Uterus (tissue), 4 donors: ENCODE data around the gene TRIP4. TPM values are rescaled to one million over a fixed set of nuclear protein-coding genes. Genes with fewer than 3 reads are reported as not detected.

Source experiments
- DNase-seq, 2 donors: peaks; one replicate each; pipeline ENCODE4 v3.0.0-alpha.2; 2019 to 2020
- H3K27ac ChIP-seq, 2 donors: fragments of 200-600 bp; sonication (generic); 1 replicate in 1 of 2; 2 replicates in 1 of 2; pipeline ENCODE4 v1.5.1; 2016 to 2018
- H3K27me3 ChIP-seq, 2 donors: fragments of 200-600 bp; sonication (generic); one replicate each; pipeline ENCODE4 v1.5.1; 2018 to 2019; ENCODE audit warnings: control low read depth in 1 of 2
- H3K36me3 ChIP-seq, 2 donors: fragments of 200-600 bp; sonication (generic); one replicate each; pipeline ENCODE4 v1.5.1; 2019; ENCODE audit warnings: control low read depth in 1 of 2
- H3K4me1 ChIP-seq, 2 donors: fragments of 200-600 bp; sonication (generic); one replicate each; pipeline ENCODE4 v1.5.1; 2018 to 2019; ENCODE audit warnings: control low read depth in 1 of 2
- H3K4me3 ChIP-seq, 2 donors: fragments of 200-600 bp; sonication (generic); 1 replicate in 1 of 2; 2 replicates in 1 of 2; pipeline ENCODE4 v1.5.1; 2018 to 2019; ENCODE audit warnings: mild to moderate bottlenecking in 1 of 2
- H3K9me3 ChIP-seq, 2 donors: fragments of 200-600 bp; sonication (generic); one replicate each; pipeline ENCODE4 v1.5.1; 2019; ENCODE audit warnings: control low read depth in 1 of 2
- CTCF ChIP-seq, 4 experiments: fragments of 200-600 bp in 2 of 4; fragments of 450-650 bp in 2 of 4; sonication (generic) in 2 of 4; IDR thresholded peaks; one replicate each; pipeline ENCODE4 v1.5.1; 2016 to 2019; ENCODE audit warnings: antibody characterized with exemption in 4 of 4, mild to moderate bottlenecking in 2 of 4, moderate library complexity in 1 of 4
- POLR2A ChIP-seq, 2 donors: fragments of 450-650 bp; IDR thresholded peaks; one replicate each; pipeline ENCODE4 v1.6.1; 2016; ENCODE audit warnings: antibody characterized with exemption in 2 of 2, mild to moderate bottlenecking in 1 of 2, moderate library complexity in 1 of 2
- intact Hi-C: fragments of 100-400 bp; cut with DNase I; formaldehyde crosslinking; loops from one replicate; pipeline ENCODE4 v1.15.1; 2023; ENCODE audit warnings: low total_unique reads
- total RNA-seq, 4 donors: library from RNA; depleted of rRNA in 3 of 4; stranded (reverse); fragments of >200 nt in 3 of 4; gene quantifications; one replicate each; pipeline versions ENCODE4 v1.1.0 to v1.2.4, GENCODE V29; 2014 to 2023
- donor health status: DM: yes; HTN: yes; CAD: no.

Gene TRIP4
- total RNA-seq, 4 donors from 2014 or later = 1.2 to 24.1 (median 20.3) TPM

GRCh38 chr15:64396789-64397188, 9.2 kb downstream of the TRIP4 start:
- no peak for DNase-seq
- H3K36me3 ChIP-seq = no peaks in the 10 kb centered on the region

GRCh38 chr15:64398575-64398974, 10.9 kb downstream of the TRIP4 start:
- no peaks in the 10 kb centered on the region for H3K27me3 ChIP-seq
- no peak for DNase-seq
- no peaks in the 10 kb centered on the region for H3K9me3 ChIP-seq
- TF ChIP-seq POLR2A (IDR thresholded peaks at IDR 0.05) (no peak), CTCF (IDR thresholded peaks at IDR 0.05) (no peak)
- no peak overlapping the region for H3K4me3 ChIP-seq
- H3K27ac ChIP-seq = no peak overlapping the region
- intact Hi-C loops = no loop called here
- no peaks in the 10 kb centered on the region for H3K36me3 ChIP-seq
- H3K4me1 ChIP-seq = no peaks in the 10 kb centered on the region

More at GRCh38 chr15:64396789-64397188, 9.2 kb downstream of the TRIP4 start:
- no peaks in the 10 kb centered on the region for H3K27me3 ChIP-seq
- H3K4me3 ChIP-seq = no peak overlapping the region
- TF ChIP-seq CTCF (IDR thresholded peaks at IDR 0.05) (no peak), POLR2A (IDR thresholded peaks at IDR 0.05) (no peak)
- intact Hi-C loops = no loop called here
- H3K4me1 ChIP-seq = no peaks in the 10 kb centered on the region
- H3K9me3 ChIP-seq = no peaks in the 10 kb centered on the region
- no peak overlapping the region for H3K27ac ChIP-seq

GRCh38 chr15:64400583-64400982, 12.9 kb downstream of the TRIP4 start:
- no peak overlapping the region for H3K27ac ChIP-seq
- no peaks in the 10 kb centered on the region for H3K36me3 ChIP-seq
- no peak overlapping the region for H3K4me3 ChIP-seq
- no peaks in the 10 kb centered on the region for H3K9me3 ChIP-seq
- no peaks in the 10 kb centered on the region for H3K4me1 ChIP-seq
- DNase-seq = no peak
- H3K27me3 ChIP-seq = no peaks in the 10 kb centered on the region
- TF ChIP-seq POLR2A (IDR thresholded peaks at IDR 0.05) (no peak), CTCF (IDR thresholded peaks at IDR 0.05) (no peak)
- intact Hi-C loops = no loop called here

GRCh38 chr15:64412216-64412615, 24.6 kb downstream of the TRIP4 start:
- Histone ChIP-seq H3K4me3 (no peak overlapping the region), H3K36me3 (no peaks in the 10 kb centered on the region), H3K4me1 (no peaks in the 10 kb centered on the region), H3K27ac (no peak overlapping the region), H3K9me3 (no peaks in the 10 kb centered on the region), H3K27me3 (no peaks in the 10 kb centered on the region)
- TF ChIP-seq CTCF (IDR thresholded peaks at IDR 0.05) (no peak), POLR2A (IDR thresholded peaks at IDR 0.05) (no peak)
- no peak for DNase-seq
- intact Hi-C loops = no loop called here

GRCh38 chr15:64422697-64423096, 35.1 kb downstream of the TRIP4 start:
- Histone ChIP-seq H3K27ac (no peak overlapping the region), H3K4me3 (no peak overlapping the region), H3K36me3 (peaks cover 0 to 2% of the 10 kb centered on the region in 2 donors), H3K4me1 (no peaks in the 10 kb centered on the region), H3K9me3 (no peaks in the 10 kb centered on the region), H3K27me3 (no peaks in the 10 kb centered on the region)
- intact Hi-C loops = no loop called here
- TF ChIP-seq POLR2A (IDR thresholded peaks at IDR 0.05) = no peak
- no peak for TF ChIP-seq CTCF (IDR thresholded peaks at IDR 0.05)
- no peak for DNase-seq
